CD4-positive, alpha-beta T cell (primary cell): ENCODE results near the gene RBM4. TPM values are rescaled to one million over a fixed set of nuclear protein-coding genes. Genes with fewer than 3 reads are reported as not detected.

ENCODE experiments used
- ATAC-seq: fragments of 200-7000 bp; cut with Tn5 transposase; one replicate; pipeline ENCODE4 v1.10.0; 2022; ENCODE audit warnings: mild to moderate bottlenecking; ENCODE audit not compliant: poor library complexity
- CTCF ChIA-PET: fragments of 350-600 bp; sonication (Branson Sonifier 250); formaldehyde crosslinking; loops from one replicate; lab custom pipeline; 2021; ENCODE audit warnings: antibody characterized with exemption, inconsistent platforms; lab: Charles Lee
- POLR2A ChIA-PET: fragments of 350-600 bp; sonication (Branson Sonifier 250); formaldehyde crosslinking; loops from one replicate; lab custom pipeline; 2021; ENCODE audit warnings: antibody characterized with exemption, inconsistent platforms; lab: Charles Lee
- DNase-seq, 14 experiments: peaks; one replicate each; pipeline ENCODE4 v3.0.0-alpha.2; 2013 to 2020; ENCODE audit warnings: mixed read lengths in 2 of 14
- H3K27ac ChIP-seq, 2 donors: one replicate each; pipeline versions ENCODE4 v1.5.1 to v1.7.0; 2013; ENCODE audit warnings: low read length in 2 of 2, low read depth in 1 of 2, mild to moderate bottlenecking in 1 of 2
- H3K27me3 ChIP-seq, 2 experiments: 1 replicate in 1 of 2; 2 replicates in 1 of 2; pipeline versions ENCODE4 v1.6.1 to v1.7.0; 2013; ENCODE audit warnings: low read length in 2 of 2, control low read depth in 1 of 2, mild to moderate bottlenecking in 1 of 2, moderate library complexity in 1 of 2; ENCODE audit not compliant: insufficient read depth in 2 of 2, control insufficient read depth in 1 of 2
- H3K36me3 ChIP-seq: one replicate; pipeline ENCODE4 v1.6.1; 2013; ENCODE audit warnings: low read length, control low read depth; ENCODE audit not compliant: insufficient read depth
- H3K4me1 ChIP-seq: one replicate; pipeline ENCODE4 v1.6.1; 2013; ENCODE audit warnings: low read length, control low read depth; ENCODE audit not compliant: insufficient read depth
- H3K4me3 ChIP-seq: one replicate; pipeline ENCODE4 v1.5.1; 2013; ENCODE audit warnings: mild to moderate bottlenecking, low read length, moderate library complexity
- H3K9me3 ChIP-seq, 2 experiments: 1 replicate in 1 of 2; 2 replicates in 1 of 2; pipeline versions ENCODE4 v1.6.1 to v1.7.0; 2013; ENCODE audit warnings: low read length in 2 of 2, mild to moderate bottlenecking in 2 of 2, control low read depth in 1 of 2, moderate library complexity in 1 of 2; ENCODE audit not compliant: control insufficient read depth in 1 of 2, insufficient read depth in 1 of 2
- H3K27ac Mint-ChIP-seq: one replicate; pipeline ENCODE4 v1.8.0; 2020; ENCODE audit warnings: mixed read lengths
- H3K27me3 Mint-ChIP-seq: one replicate; pipeline ENCODE4 v1.8.0; 2021; ENCODE audit warnings: mixed read lengths
- H3K36me3 Mint-ChIP-seq: one replicate; pipeline ENCODE4 v1.8.0; 2021; ENCODE audit warnings: low read depth, mixed read lengths
- H3K4me1 Mint-ChIP-seq: one replicate; pipeline ENCODE4 v1.8.0; 2021; ENCODE audit warnings: low read depth, mixed read lengths
- H3K4me3 Mint-ChIP-seq: one replicate; pipeline ENCODE4 v1.8.0; 2020; ENCODE audit warnings: mild to moderate bottlenecking, mixed read lengths
- H3K9me3 Mint-ChIP-seq: one replicate; pipeline ENCODE4 v1.8.0; 2020; ENCODE audit warnings: mixed read lengths
- CTCF ChIP-seq: fragments of 200-600 bp; IDR thresholded peaks from one replicate; pipeline ENCODE4 v1.8.0; 2022; ENCODE audit warnings: antibody characterized with exemption, mild to moderate bottlenecking
- intact Hi-C, 2 experiments: fragments of 100-400 bp; cut with DNase I in 1 of 2; cut with micrococcal nuclease in 1 of 2; formaldehyde crosslinking; loops; one replicate each; pipeline versions ENCODE4 v1.15.1 to v1.9.0; 2023 to 2025; cut with DNase I, micrococcal nuclease
- total RNA-seq, 174 experiments: library from RNA in 2 of 174; stranded (reverse) in 2 of 174; gene quantifications; one replicate each; pipeline ENCODE4 v1.2.3 and lab custom pipeline; 2021 to 2026

Gene RBM4
- total RNA-seq, 2 experiments from 2014 or later = 194 to 197 TPM

- Histone ChIP-seq H3K27ac (no peak overlapping the region), H3K9me3 (no peaks in the 10 kb centered on the region), H3K36me3 (peaks cover 67% of the 10 kb centered on the region), H3K27me3 (no peaks in the 10 kb centered on the region), H3K4me1 (peaks cover 38% of the 10 kb centered on the region), H3K4me3 (no peak overlapping the region)
- Mint-ChIP-seq H3K27ac (peak overlapping the region; percentile 64), H3K9me3 (no peaks in the 10 kb centered on the region), H3K36me3 (peaks cover 85% of the 10 kb centered on the region), H3K4me1 (peaks cover 65% of the 10 kb centered on the region), H3K27me3 (no peaks in the 10 kb centered on the region), H3K4me3 (no peak overlapping the region)
- no peak for TF ChIP-seq CTCF
- ChIA-PET CTCF (no interaction called here), POLR2A (interaction anchor here (1.2 to 5.5 kb wide), 3 partner anchors 12 to 34 kb away, joined by 3 to 32 read pairs (median 11); partner anchors contain the start of genes RBM14, RBM4 and RBM4B)
- intact Hi-C loops = no loop called here
- DNase-seq (peak in 2 of 14 experiments; percentile 35 to 49), ATAC-seq (no peak)
These were observed 12.5 kb downstream of the RBM4 start for GRCh38 chr11:66651016-66651415.

DNA sequence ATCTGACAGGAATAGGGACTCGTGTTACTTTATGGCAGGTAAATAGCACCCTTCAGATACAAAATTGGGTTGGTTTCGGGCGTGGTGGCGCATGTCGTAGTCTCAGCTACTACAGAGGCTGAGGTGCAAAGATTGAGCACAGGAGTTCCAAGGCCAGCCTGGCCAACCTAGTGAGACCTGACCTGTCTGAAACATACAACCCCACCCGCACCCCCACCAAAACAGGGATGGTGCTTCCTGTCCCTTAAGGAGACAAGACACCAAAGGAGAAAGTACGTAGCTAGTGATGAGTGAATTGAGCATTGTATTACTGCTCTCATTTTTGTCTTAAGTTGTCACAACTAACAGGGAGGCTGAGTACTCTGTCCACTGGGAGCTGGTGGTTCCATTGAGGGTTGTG, 14.1 kb downstream of the RBM4 start:
- no peak overlapping the region for H3K27ac ChIP-seq
- intact Hi-C loops = no loop called here
- no peak for DNase-seq
- no peak for TF ChIP-seq CTCF
- no peaks in the 10 kb centered on the region for H3K27me3 ChIP-seq
- ChIA-PET CTCF (no interaction called here), POLR2A (interaction anchor here (1.4 to 5.5 kb wide), 3 partner anchors 13 to 36 kb away, joined by 5 to 32 read pairs (median 8); partner anchors contain the start of genes RBM14 and RBM4)
- peak overlapping the region; percentile 34 for H3K4me3 Mint-ChIP-seq
- H3K36me3 Mint-ChIP-seq = peaks cover 83% of the 10 kb centered on the region
- peak overlapping the region; percentile 53 for H3K27ac Mint-ChIP-seq
- ATAC-seq = peak; percentile 7
- H3K9me3 ChIP-seq = no peaks in the 10 kb centered on the region
- H3K4me1 ChIP-seq = peaks cover 28% of the 10 kb centered on the region
- H3K4me3 ChIP-seq = no peak overlapping the region
- H3K27me3 Mint-ChIP-seq = no peaks in the 10 kb centered on the region
- H3K9me3 Mint-ChIP-seq = no peaks in the 10 kb centered on the region
- peaks cover 60% of the 10 kb centered on the region for H3K36me3 ChIP-seq
- peaks cover 49% of the 10 kb centered on the region for H3K4me1 Mint-ChIP-seq

DNA sequence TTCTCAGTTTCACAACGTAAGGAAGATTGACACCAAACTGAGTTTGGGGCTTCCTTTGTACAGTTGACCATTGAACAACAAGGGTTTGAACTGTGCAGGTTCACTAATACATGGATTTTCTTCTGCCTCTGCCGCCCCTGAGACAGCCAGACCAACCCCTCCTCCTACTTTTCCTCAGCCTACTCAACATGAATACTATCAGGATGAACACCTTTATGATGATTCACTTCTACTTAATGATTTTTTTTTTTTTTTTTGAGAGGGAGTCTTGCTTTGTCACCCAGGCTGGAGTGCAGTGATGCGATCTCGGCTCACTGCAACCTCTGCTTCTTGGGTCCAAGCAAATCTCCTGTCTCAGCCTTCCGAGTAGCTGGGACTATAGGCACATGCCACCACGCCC, 14.6 kb downstream of the RBM4 start:
- H3K27ac ChIP-seq = no peak overlapping the region
- no peaks in the 10 kb centered on the region for H3K9me3 Mint-ChIP-seq
- POLR2A ChIA-PET = interaction anchor here (1.4 to 5.5 kb wide), 3 partner anchors 14 to 36 kb away, joined by 5 to 32 read pairs (median 8); partner anchors contain the start of genes RBM14 and RBM4
- intact Hi-C loops = no loop called here
- H3K36me3 ChIP-seq = peaks cover 62% of the 10 kb centered on the region
- DNase-seq (no peak), ATAC-seq (no peak)
- no peaks in the 10 kb centered on the region for H3K27me3 Mint-ChIP-seq
- TF ChIP-seq CTCF = no peak
- H3K4me3 Mint-ChIP-seq = peak overlapping the region; percentile 15
- CTCF ChIA-PET = no interaction called here
- peaks cover 81% of the 10 kb centered on the region for H3K36me3 Mint-ChIP-seq
- peaks cover 46% of the 10 kb centered on the region for H3K4me1 Mint-ChIP-seq
- H3K27me3 ChIP-seq = no peaks in the 10 kb centered on the region
- peaks cover 27% of the 10 kb centered on the region for H3K4me1 ChIP-seq
- no peak overlapping the region for H3K4me3 ChIP-seq
- no peaks in the 10 kb centered on the region for H3K9me3 ChIP-seq
- peak overlapping the region; percentile 53 for H3K27ac Mint-ChIP-seq
